RPMI7951 (cell line): ENCODE results near the gene DLAT. TPM values are rescaled to one million over a fixed set of nuclear protein-coding genes. Genes with fewer than 3 reads are reported as not detected.
A peak's percentile ranks its signal among the peaks of the same experiment; 100 is the strongest.
"Not testable (repeated sequence)": the region's sequence is repeated elsewhere in the genome, so short reads cannot be mapped to it uniquely, and the experiment has no call there.

Experiments
- DNase-seq: peaks from one replicate; pipeline ENCODE4 v3.0.0-alpha.2; 2012; ENCODE audit warnings: low read depth
- total RNA-seq: library from RNA; depleted of rRNA; stranded (reverse); fragments of >200 nt; shearing (Covaris generic); gene quantifications from 2 replicates; pipeline ENCODE4 v1.2.3, GENCODE V29; 2014

DLAT gene
- total RNA-seq, 1 experiment from 2014 or later: 72.1 TPM

GRCh38 chr11:112049777-112050176 is 24.6 kb downstream of the DLAT start:
- DNase-seq: no peak

GRCh38 chr11:112050721-112051120 is 25.5 kb downstream of the DLAT start:
- DNase-seq: no peak

- DNase-seq: no peak
Observed at GRCh38 chr11:112051768-112052167, 26.6 kb downstream of the DLAT start.

GRCh38 chr11:112057170-112057569 is 32.0 kb downstream of the DLAT start:
- no peak for DNase-seq

GRCh38 chr11:112058103-112058502 is 32.9 kb downstream of the DLAT start:
- DNase-seq: no peak

- DNase-seq: no peak
Observed at GRCh38 chr11:112062923-112063322, 37.7 kb downstream of the DLAT start.

GRCh38 chr11:112073941-112074811 is 49.0 kb downstream of the DLAT start, which contains the start of the genes NKAPD1 and PIH1D2:
TSS of gene NKAPD1 (plus strand) at chr11:112074299. CDS start at chr11:112075575, 1,276 bp downstream.
TSS of gene PIH1D2 (minus strand) at chr11:112074017. CDS start at chr11:112073174, 843 bp downstream.
- DNase-seq: peak; percentile 86

- DNase-seq: peak; percentile 64
Observed at GRCh38 chr11:112082729-112083128, 57.5 kb downstream of the DLAT start.

GRCh38 chr11:112085822-112086421 is 60.7 kb downstream of the DLAT start:
- DNase-seq: peak; percentile 27

GRCh38 chr11:112086422-112087191 is 61.4 kb downstream of the DLAT start, which contains the start of the genes SDHD and TIMM8B:
TSS of gene SDHD (plus strand) at chr11:112086873. CDS start at chr11:112086908, 35 bp downstream.
TSS of gene TIMM8B (minus strand) at chr11:112086756. CDS start at chr11:112086723, 33 bp downstream.
- DNase-seq: peak; percentile 96

GRCh38 chr11:112087212-112087611 is 62.0 kb downstream of the DLAT start:
- peak; percentile 5 for DNase-seq

- not testable (repeated sequence) for DNase-seq
Observed at GRCh38 chr11:112095302-112095701, 70.1 kb downstream of the DLAT start.

GRCh38 chr11:112096194-112096593 is 71.0 kb downstream of the DLAT start:
- DNase-seq: no peak

GRCh38 chr11:112097734-112098528 is 72.7 kb downstream of the DLAT start:
- no peak for DNase-seq

GRCh38 chr11:112100462-112100861 is 75.3 kb downstream of the DLAT start:
- DNase-seq: no peak

- no peak for DNase-seq
Observed at GRCh38 chr11:112103446-112103845, 78.2 kb downstream of the DLAT start.

GRCh38 chr11:112106070-112106469 is 80.9 kb downstream of the DLAT start:
- no peak for DNase-seq
